SKM-1 (cell line): ENCODE data around the gene IFT22.
"Not testable (repeated sequence)": the region's sequence is repeated elsewhere in the genome, so short reads cannot be mapped to it uniquely, and the experiment has no call there.

ENCODE experiments used
- DNase-seq: peaks from one replicate; lab custom pipeline; 2025; ENCODE audit not compliant: unreplicated experiment; lab: John Stamatoyannopoulos, UW

The IFT22 gene

GRCh38 chr7:101278461-101279292 is 42.9 kb downstream of the IFT22 start:
- no peak for DNase-seq

- DNase-seq: no peak
Observed at GRCh38 chr7:101277155-101277554, 44.5 kb downstream of the IFT22 start.

- no peak for DNase-seq
Observed at GRCh38 chr7:101273206-101273605, 48.4 kb downstream of the IFT22 start.

GRCh38 chr7:101271021-101271420 is 50.6 kb downstream of the IFT22 start:
- DNase-seq: no peak

GRCh38 chr7:101269664-101270063 is 51.9 kb downstream of the IFT22 start:
- DNase-seq: no peak

GRCh38 chr7:101265622-101266516 is 55.7 kb downstream of the IFT22 start:
- no peak for DNase-seq

- DNase-seq: not testable (repeated sequence)
Observed at GRCh38 chr7:101264102-101264706, 57.4 kb downstream of the IFT22 start.
